HUES48 (cell line): ENCODE data around the gene GTPBP6.
"Not testable (repeated sequence)": the region's sequence is repeated elsewhere in the genome, so short reads cannot be mapped to it uniquely, and the experiment has no call there.

ENCODE experiments used
- H3K27ac ChIP-seq: one replicate; pipeline ENCODE4 v1.7.0; 2013; ENCODE audit warnings: low read depth, low read length, inconsistent platforms
- H3K27me3 ChIP-seq: 2 replicates; pipeline ENCODE4 v1.6.1; 2013; ENCODE audit warnings: mild to moderate bottlenecking, low read length; ENCODE audit not compliant: control insufficient read depth, insufficient read depth
- H3K36me3 ChIP-seq: 2 replicates; pipeline ENCODE4 v1.6.1; 2013; ENCODE audit warnings: low read length; ENCODE audit not compliant: control insufficient read depth, insufficient read depth
- H3K4me1 ChIP-seq: 2 replicates; pipeline ENCODE4 v1.6.1; 2013; ENCODE audit warnings: mild to moderate bottlenecking, low read length; ENCODE audit not compliant: control insufficient read depth, insufficient read depth
- H3K4me3 ChIP-seq: 2 replicates; pipeline ENCODE4 v1.5.1; 2013; ENCODE audit warnings: mild to moderate bottlenecking, low read depth, low read length
- H3K9ac ChIP-seq: 2 replicates; pipeline ENCODE4 v1.6.1; 2013; ENCODE audit warnings: mild to moderate bottlenecking, low read depth, low read length, moderate library complexity
- H3K9me3 ChIP-seq: 2 replicates; pipeline ENCODE4 v1.6.1; 2013; ENCODE audit warnings: low read length; ENCODE audit not compliant: control insufficient read depth, insufficient read depth

The GTPBP6 gene

DNA sequence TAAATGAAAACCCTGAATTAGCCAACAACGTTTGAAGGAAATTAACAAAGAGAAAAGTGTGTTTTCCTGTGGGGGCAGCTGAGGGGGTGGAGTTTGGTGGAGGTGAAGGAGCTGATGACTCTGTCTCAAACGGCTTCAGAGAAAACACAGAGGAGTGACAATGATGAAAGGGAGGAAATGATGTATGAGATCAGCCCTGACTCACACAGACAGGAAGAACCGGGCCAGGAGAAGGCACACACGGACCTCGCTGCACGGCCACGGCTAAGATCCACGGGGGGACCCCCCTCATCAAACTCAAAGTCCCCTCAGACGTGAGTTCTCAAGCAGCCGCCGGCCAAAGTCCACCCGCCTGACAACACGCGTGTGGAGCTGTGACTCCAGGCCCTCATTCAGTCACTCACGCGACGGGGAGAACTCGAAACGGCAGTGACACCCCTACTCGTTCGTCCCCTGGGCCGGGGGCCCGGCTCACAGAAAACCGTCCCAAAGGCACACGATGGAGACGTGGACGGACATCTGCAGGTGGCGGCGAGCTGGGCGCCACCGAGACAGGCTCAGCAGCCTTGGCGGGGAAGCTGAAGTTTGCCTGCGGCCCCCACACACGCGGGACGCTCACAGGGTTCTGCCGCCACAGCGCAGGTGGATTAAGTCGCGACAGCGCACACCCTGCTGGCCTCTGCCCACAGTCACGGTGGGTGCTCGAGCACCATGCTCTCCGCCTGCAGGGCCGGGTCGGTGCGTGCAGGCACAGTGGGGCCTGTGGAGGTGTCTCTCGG lies 39.3 kb upstream of the GTPBP6 start:
- H3K36me3 ChIP-seq: peaks cover 54% of the 10 kb centered on the region
- H3K4me3 ChIP-seq: no peak overlapping the region
- no peak overlapping the region for H3K27ac ChIP-seq
- H3K27me3 ChIP-seq: no peaks in the 10 kb centered on the region
- no peak overlapping the region for H3K9ac ChIP-seq
- H3K9me3 ChIP-seq: no peaks in the 10 kb centered on the region
- H3K4me1 ChIP-seq: no peaks in the 10 kb centered on the region

DNA sequence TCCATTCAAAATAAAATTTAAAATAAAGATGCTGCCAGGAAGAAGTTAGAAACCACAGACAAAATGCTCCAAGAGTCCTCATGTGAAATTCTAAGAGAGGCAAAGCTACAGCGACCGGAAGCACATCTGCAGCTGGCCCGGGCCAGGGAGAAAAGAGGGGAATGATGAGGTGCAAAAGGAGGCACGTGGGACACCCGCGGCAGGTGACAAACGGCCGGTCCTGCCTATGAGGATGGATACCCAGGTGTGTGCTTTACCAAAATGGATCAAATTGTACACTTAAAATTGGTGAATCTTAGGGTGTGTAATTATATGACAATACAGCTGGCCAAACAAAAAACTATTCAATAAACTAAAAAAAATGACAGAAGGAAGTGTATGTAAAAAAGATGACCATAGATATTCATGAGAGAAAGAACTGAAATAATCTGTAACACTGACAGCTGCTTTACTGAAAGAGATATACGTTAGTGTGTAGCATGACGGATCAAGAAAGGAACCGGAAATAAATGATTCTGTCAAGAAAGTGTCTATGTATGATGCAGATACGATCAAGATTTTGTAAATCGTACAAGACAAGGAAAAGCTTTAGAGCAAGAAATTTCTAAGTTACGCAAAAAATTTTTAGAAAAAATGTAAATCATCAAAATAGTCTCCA lies 38.6 kb upstream of the GTPBP6 start:
- H3K9me3 ChIP-seq: no peaks in the 10 kb centered on the region
- no peak overlapping the region for H3K4me3 ChIP-seq
- H3K36me3 ChIP-seq: peaks cover 61% of the 10 kb centered on the region
- no peak overlapping the region for H3K9ac ChIP-seq
- H3K4me1 ChIP-seq: no peaks in the 10 kb centered on the region
- no peaks in the 10 kb centered on the region for H3K27me3 ChIP-seq
- H3K27ac ChIP-seq: no peak overlapping the region

DNA sequence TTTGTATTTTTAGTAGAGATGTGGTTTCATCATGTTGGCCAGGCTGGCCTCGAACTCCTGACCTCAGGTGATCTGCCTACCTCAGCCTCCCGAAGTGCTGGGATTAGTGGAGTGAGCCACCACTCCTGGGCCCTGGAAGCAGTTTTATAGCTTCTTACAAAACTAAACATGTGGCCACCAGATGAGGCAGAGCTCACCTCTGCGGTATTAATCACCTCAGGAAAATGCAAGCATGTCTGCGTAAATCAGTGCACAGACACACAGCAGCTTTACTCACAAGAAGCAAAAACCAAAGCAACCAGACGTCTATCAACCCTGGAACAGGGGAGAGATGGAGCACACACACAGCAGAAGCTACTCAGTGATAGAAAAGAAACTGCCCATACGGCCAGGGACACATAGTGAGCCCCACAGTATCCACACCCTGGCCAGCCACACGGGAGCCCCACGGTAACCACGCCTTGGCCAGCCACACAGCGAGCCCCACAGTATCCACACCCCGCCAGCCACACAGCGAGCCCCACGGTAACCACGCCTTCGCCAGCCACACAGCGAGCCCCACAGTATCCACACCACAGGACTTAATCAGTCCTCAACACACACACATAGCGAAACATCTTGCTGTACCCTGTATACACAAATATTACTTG lies 37.9 kb upstream of the GTPBP6 start:
- H3K4me3 ChIP-seq: no peak overlapping the region

DNA sequence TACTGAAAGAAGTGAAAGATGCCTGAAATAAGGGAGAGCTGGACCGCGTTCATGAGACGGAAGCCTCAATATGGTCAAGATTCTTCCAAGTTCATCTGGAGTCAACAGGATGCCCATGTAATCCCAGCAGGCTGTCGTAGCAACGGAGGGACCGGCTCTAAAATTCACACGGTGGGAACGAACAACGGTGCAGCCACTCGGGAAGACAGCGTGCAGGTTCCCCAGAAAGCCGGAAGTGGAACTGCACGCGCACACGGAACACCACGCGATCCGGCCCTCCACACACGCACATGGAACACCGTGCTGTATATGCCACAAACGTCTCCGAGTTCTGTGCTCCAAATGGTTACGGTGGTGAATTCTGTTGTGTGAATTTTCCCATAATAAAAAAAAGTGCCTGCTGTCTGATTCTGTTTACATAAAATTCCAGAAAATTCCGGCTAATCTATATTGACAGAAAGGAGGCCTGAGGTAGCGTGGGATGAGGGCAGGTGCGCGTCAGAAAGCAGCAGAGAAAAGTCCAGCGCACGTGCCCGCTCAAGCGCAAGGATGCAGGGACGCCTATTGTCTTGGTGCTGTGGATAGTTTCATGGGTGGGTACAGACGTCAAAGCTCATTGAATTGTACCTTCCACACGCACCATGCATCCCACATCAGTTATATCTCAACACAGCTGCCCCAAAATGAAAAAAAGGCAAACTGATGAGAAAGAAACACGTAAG lies 36.9 kb upstream of the GTPBP6 start:
- H3K27ac ChIP-seq: no peak overlapping the region
- no peaks in the 10 kb centered on the region for H3K4me1 ChIP-seq
- H3K27me3 ChIP-seq: no peaks in the 10 kb centered on the region
- no peak overlapping the region for H3K9ac ChIP-seq
- peaks cover 45% of the 10 kb centered on the region for H3K36me3 ChIP-seq
- no peaks in the 10 kb centered on the region for H3K9me3 ChIP-seq
- H3K4me3 ChIP-seq: no peak overlapping the region

More for the DNA sequence above, 37.9 kb upstream of the GTPBP6 start:
- H3K4me1 ChIP-seq: no peaks in the 10 kb centered on the region
- no peak overlapping the region for H3K9ac ChIP-seq
- H3K27ac ChIP-seq: no peak overlapping the region
- H3K36me3 ChIP-seq: peaks cover 56% of the 10 kb centered on the region
- no peaks in the 10 kb centered on the region for H3K9me3 ChIP-seq
- no peaks in the 10 kb centered on the region for H3K27me3 ChIP-seq

DNA sequence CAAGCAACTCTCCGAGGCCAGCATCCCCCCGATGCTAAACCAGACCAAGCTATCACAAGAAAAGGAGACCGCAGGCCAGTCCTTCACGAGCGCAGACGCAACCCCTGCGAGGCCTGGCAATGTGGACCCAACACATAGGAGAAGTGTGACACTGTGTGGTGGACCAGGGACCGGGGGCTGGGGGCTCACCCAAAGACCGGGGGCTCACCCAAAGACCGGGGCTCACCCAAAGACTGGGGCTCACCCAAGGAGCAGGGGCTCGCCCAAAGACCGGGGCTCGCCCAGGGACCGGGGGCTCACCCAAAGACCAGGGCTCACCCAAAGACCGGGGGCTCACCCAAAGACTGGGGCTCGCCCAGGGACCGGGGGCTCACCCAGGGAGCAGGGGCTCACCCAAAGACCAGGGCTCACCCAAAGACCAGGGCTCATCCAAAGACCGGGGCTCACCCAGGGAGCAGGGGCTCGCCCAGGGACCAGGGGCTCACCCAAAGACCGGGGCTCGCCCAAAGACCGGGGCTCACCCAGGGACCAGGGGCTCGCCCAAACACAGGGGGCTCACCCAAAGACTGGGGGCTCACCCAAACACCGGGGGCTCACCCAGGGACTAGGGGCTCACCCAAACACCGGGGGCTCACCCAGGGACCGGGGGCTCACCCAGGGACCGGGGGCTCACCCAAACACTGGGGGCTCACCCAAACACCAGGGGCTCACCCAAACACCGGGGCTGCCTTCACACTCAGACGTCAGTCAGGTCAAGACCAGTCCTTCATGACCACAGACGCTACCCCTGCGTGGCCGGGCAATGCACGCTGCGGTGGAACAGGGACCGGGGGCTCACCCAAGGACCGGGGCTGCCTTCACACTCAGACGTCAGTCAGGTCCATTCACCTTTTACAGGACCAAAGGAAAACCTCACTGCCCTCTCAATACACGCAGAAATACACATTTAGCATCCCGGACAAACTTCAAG lies 35.3 kb upstream of the GTPBP6 start:
- no peaks in the 10 kb centered on the region for H3K9me3 ChIP-seq

DNA sequence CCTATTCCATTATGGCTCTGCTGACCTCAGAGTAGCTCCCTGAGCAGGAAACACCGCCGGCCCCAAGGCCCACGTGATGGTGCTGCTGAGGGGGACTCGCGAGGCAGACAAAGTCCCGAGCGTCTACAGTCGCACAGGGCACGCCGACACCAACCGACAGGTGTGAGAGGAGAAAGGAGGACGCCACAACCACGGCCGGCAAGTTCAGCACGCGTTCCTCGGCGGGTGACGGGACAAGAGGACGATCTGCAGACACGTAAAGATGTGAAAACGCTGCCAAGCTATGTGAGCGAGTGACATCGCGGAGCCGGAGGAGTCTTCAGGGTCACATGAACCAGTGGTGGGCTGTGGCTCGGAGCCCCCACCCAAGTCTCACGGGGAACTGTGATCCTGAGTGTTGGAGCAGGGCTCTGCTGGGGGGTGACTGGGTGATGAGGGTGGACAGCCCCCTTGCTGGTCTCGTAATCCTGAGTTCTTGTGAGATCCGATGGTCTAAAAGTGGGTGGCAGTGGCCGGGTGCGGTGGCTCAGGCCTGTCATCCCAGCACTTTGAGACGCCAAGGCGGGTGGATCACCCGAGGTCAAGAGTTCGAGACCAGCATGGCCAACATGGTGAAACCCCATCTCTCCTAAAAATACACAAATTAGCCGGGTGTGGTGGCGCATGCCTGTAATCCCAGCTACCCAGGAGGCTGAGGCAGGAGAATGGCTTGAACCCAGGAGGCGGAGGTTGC lies 34.2 kb upstream of the GTPBP6 start:
- Histone ChIP-seq H3K9me3 (no peaks in the 10 kb centered on the region), H3K9ac (no peak overlapping the region), H3K4me1 (no peaks in the 10 kb centered on the region), H3K27ac (no peak overlapping the region), H3K36me3 (peaks cover 36% of the 10 kb centered on the region), H3K4me3 (no peak overlapping the region), H3K27me3 (no peaks in the 10 kb centered on the region)

More for the DNA sequence above, 35.3 kb upstream of the GTPBP6 start:
- H3K9ac ChIP-seq: no peak overlapping the region
- no peak overlapping the region for H3K4me3 ChIP-seq
- H3K4me1 ChIP-seq: no peaks in the 10 kb centered on the region
- H3K27me3 ChIP-seq: no peaks in the 10 kb centered on the region
- no peak overlapping the region for H3K27ac ChIP-seq
- peaks cover 43% of the 10 kb centered on the region for H3K36me3 ChIP-seq

DNA sequence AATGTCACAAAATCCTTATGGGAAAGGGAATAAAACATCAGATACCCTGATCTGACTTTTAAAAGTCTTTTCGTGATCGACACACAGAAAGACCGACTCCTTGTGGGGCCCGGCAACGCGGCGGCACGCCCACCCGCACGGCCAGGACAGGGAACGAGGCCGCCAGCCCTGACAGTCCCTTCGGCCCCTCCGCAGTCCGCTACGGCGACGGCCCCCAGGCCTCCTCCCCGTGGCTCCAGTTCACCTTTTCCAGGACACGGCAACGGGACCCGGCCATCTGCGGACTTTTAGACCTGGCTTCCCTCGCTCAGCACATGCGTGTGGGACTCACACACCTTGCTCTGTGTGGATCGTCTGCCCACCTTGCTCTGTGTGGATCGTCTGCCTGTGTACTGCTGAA lies 33.6 kb upstream of the GTPBP6 start:
- Histone ChIP-seq H3K9ac (no peak overlapping the region), H3K4me1 (no peaks in the 10 kb centered on the region), H3K27me3 (no peaks in the 10 kb centered on the region), H3K4me3 (no peak overlapping the region), H3K36me3 (peaks cover 34% of the 10 kb centered on the region), H3K27ac (no peak overlapping the region), H3K9me3 (no peaks in the 10 kb centered on the region)

DNA sequence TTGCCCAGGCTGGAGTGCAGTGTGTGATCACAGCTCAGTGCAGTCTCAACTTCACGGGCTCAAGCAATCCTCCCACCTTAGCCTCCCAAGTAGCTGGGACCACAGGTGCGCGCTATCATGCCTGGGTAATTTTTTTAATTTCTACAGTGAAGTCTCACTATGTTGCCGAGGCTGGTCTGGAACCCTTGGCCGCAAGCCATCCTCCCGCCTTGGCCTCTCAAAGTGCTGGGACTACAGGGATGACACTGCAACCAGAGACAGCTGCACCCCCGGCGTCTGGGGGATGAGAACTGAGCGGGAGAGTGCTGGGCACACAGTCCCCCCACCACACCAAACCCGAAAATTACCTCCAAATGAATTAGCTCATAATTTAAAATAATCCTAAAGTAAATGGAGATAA lies 33.1 kb upstream of the GTPBP6 start:
- Histone ChIP-seq H3K4me1 (no peaks in the 10 kb centered on the region), H3K9me3 (no peaks in the 10 kb centered on the region), H3K4me3 (no peak overlapping the region), H3K9ac (no peak overlapping the region), H3K27ac (no peak overlapping the region), H3K27me3 (no peaks in the 10 kb centered on the region), H3K36me3 (peaks cover 36% of the 10 kb centered on the region)

DNA sequence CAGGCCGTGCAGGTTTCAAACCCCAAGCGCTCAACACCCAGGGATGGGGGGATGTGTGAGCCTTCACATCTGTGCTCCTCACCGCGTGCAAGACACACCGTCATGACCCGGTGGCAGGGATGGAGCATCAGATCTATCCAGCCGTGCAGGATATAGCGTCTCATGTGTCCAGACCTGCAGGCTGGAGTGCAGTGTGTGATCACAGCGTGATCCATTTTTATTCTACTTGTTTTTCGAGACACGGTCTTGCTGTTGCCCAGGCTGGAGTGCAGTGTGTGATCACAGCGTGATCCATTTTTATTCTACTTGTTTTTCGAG lies 32.7 kb upstream of the GTPBP6 start:
- not testable (repeated sequence) for H3K27me3 ChIP-seq, H3K27ac ChIP-seq, H3K9ac ChIP-seq, H3K4me1 ChIP-seq, H3K4me3 ChIP-seq, H3K9me3 ChIP-seq
- H3K36me3 ChIP-seq: peaks cover 38% of the 10 kb centered on the region
